K562 (cell line): ENCODE data around the gene SIK3. TPM values are rescaled to one million over a fixed set of nuclear protein-coding genes. Genes with fewer than 3 reads are reported as not detected.
A peak's percentile ranks its signal among the peaks of the same experiment; 100 is the strongest.

Experiments used
- ARID1B ChIP-seq: fragments of 450-650 bp; IDR thresholded peaks from 2 replicates; pipeline ENCODE4 v1.6.1; 2016; ENCODE audit warnings: antibody characterized with exemption, mild to moderate bottlenecking, inconsistent platforms
- BRD9 ChIP-seq: fragments of 450-650 bp; IDR thresholded peaks from 2 replicates; pipeline ENCODE4 v1.6.1; 2018; ENCODE audit warnings: low read depth; ENCODE audit not compliant: partially characterized antibody
- CCNT2 ChIP-seq: IDR thresholded peaks from 2 replicates; pipeline ENCODE4 v1.6.1; 2011; ENCODE audit warnings: borderline replicate concordance, low read depth, mild to moderate bottlenecking, moderate library complexity, mixed read lengths, low read length; ENCODE audit not compliant: insufficient read length; ENCODE audit errors: extremely low read depth
- GATAD2A ChIP-seq: fragments of 450-650 bp; IDR thresholded peaks from 2 replicates; pipeline ENCODE4 v1.6.1; 2017
- KLF16 ChIP-seq: IDR thresholded peaks from 2 replicates; pipeline ENCODE4 v1.6.1; 2016; ENCODE audit warnings: antibody characterized with exemption
- MIER1 ChIP-seq: fragments of 450-650 bp; IDR thresholded peaks from 2 replicates; pipeline ENCODE4 v1.6.1; 2016; ENCODE audit warnings: antibody characterized with exemption, mild to moderate bottlenecking, low read depth
- NFXL1 ChIP-seq: fragments of 450-650 bp; formaldehyde crosslinking; IDR thresholded peaks from 2 replicates; pipeline ENCODE4 v1.4.0; 2021; ENCODE audit warnings: mild to moderate bottlenecking
- NR4A1 ChIP-seq, 2 experiments: fragments of 250-450 bp in 1 of 2; fragments of 450-650 bp in 1 of 2; sonication (Bioruptor Pico) in 1 of 2; IDR thresholded peaks; 2 replicates each; pipeline versions ENCODE4 v1.4.0 to v1.6.1; 2016 to 2020; ENCODE audit warnings: mild to moderate bottlenecking in 2 of 2, missing compliant biosample characterization in 1 of 2, missing genetic modification characterization in 1 of 2, moderate library complexity in 1 of 2
- RB1 ChIP-seq: fragments of 450-650 bp; IDR thresholded peaks from 2 replicates; pipeline ENCODE4 v1.6.1; 2017; ENCODE audit warnings: low read depth, mild to moderate bottlenecking
- RBBP5 ChIP-seq: fragments of 200-600 bp; sonication (generic); IDR thresholded peaks from 2 replicates; pipeline ENCODE4 v1.6.1; 2012; ENCODE audit warnings: borderline replicate concordance, mild to moderate bottlenecking, low read length, control low read depth, inconsistent platforms; ENCODE audit not compliant: insufficient read depth, poor library complexity, severe bottlenecking
- SAFB ChIP-seq: fragments of 200-400 bp; formaldehyde crosslinking; IDR thresholded peaks from 2 replicates; pipeline ENCODE4 v1.6.1; 2017; ENCODE audit warnings: low read depth, low read length, borderline replicate concordance
- SMARCA4 ChIP-seq: fragments of 450-650 bp; IDR thresholded peaks from 2 replicates; pipeline ENCODE4 v1.6.1; 2016
- TOE1 ChIP-seq, 2 experiments: fragments of 450-650 bp in 1 of 2; sonication (generic) in 1 of 2; formaldehyde crosslinking in 1 of 2; IDR thresholded peaks; 2 replicates each; pipeline versions ENCODE4 v1.7.1 to v1.8.0; 2016 to 2022; ENCODE audit warnings: borderline replicate concordance in 2 of 2, mild to moderate bottlenecking in 2 of 2, antibody characterized with exemption in 1 of 2, inconsistent platforms in 1 of 2, low read depth in 1 of 2, missing genetic modification reagents in 1 of 2, moderate library complexity in 1 of 2
- TRIM24 ChIP-seq, 2 experiments: fragments of 450-650 bp; IDR thresholded peaks; 2 replicates each; pipeline ENCODE4 v1.6.1; 2016
- ZNF778 ChIP-seq: fragments of 450-650 bp; formaldehyde crosslinking; IDR thresholded peaks from 2 replicates; pipeline ENCODE4 v1.4.0; 2020; ENCODE audit warnings: mild to moderate bottlenecking, moderate library complexity
- polyA plus RNA-seq, 8 experiments: library from polyadenylated mRNA; depleted of rRNA in 4 of 8; stranded (reverse) in 5 of 8; unstranded in 3 of 8; fragments of >200 nt; fragmentation: Nextera tagmentation in 2 of 8; fragmentation: Illumina TruSeq in 1 of 8; extraction: Ambion mirVana in 2 of 8; extraction: Trizol in 1 of 8; gene quantifications; 2 replicates each; pipeline versions ENCODE4 v1.2.1 to v1.2.3, GENCODE V29; 2011 to 2014; ENCODE audit warnings: inconsistent platforms in 1 of 8, missing spikeins in 1 of 8
- total RNA-seq, 7 experiments: library from RNA; depleted of rRNA in 6 of 7; stranded (reverse); fragments of >200 nt in 6 of 7; fragmentation: Illumina TruSeq in 2 of 7; extraction: Trizol in 2 of 7; gene quantifications; 2 replicates each; pipeline versions ENCODE4 v1.2.1 to v1.2.3, GENCODE V29; 2011 to 2021; ENCODE audit warnings: low replicate concordance in 1 of 7
- TF ChIP-seq, protein P1 (sequence below): IDR thresholded peaks from 2 replicates; pipeline ENCODE4 v1.6.1; 2014; ENCODE audit warnings: antibody characterized with exemption

SIK3 gene
- total and polyA plus RNA-seq, 9 of the 15 experiments (the other 6 are each of a cell fraction or from before 2014, with no cell fraction given): 1.6 to 21.6 (median 8.0) TPM

DNA sequence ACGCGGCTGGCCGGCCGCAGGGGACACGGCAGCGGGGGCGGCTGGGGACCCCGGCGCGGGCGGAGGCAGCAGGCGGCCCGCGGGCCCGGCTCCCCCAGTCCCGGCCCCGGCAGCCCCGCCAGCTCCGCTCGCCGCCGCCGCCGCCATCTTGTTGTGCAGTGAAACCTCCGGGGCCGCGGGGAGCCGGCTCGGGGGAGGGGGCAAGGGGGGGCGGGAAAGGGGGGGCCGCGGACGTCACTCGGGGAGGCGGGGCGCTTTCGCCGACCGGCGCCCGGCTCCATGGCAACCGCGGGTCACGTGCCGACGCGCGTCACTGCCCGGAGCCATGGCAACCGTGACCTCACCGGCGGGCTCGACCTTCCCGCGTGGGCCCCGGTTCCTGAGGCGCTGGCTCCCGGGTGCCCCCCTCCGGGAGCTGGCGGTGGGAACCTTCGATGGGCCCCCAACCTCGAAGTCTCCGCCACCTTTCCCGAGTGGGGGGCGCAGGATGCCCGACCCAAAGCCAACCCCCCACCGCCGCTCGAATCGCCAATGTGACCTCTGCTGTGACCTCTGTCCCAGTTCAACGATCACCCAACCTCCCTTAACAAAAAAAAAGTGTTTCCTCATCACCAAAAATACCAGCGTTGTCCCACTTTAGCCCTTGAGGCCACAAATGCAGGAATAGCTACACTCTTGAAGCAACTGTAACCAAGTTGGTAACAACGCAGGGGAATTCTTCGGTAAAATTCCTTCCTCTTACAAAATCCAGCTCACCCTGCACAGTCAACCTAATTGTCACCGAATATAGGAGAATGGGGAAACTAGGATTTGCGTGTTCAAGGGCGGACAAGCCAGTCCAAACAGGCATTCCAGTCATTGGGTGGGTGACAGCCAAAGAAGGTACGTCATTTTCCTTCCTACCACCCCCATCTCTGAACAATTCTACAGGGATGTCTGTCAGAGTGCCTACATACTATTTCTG is at the start of gene SIK3 (continued):
- TF ChIP-seq TOE1 (IDR thresholded peaks at IDR 0.05; ENCODE audit: borderline replicate concordance): peak; percentile 93
- TF ChIP-seq TOE1 (CRISPR knock-in tag; IDR thresholded peaks at IDR 0.05; ENCODE audit: borderline replicate concordance, low read depth): no peak
- no peak for TF ChIP-seq NFXL1 (CRISPR knock-in tag)
- TF ChIP-seq BRD9: peak; percentile 23
- TF ChIP-seq TRIM24 (IDR thresholded peaks at IDR 0.05): 0 out of 4 replicates have a peak, but pooled peaks of 1 of the 2 experiments have one; percentile 9
- peak; percentile 32; the same call in 1 of the 2 replicates for TF ChIP-seq SMARCA4
- no peak for TF ChIP-seq ZNF778 (CRISPR knock-in tag)
- TF ChIP-seq GATAD2A: peak; percentile 73; the same call in 1 of the 2 replicates
- TF ChIP-seq, protein P1, sequence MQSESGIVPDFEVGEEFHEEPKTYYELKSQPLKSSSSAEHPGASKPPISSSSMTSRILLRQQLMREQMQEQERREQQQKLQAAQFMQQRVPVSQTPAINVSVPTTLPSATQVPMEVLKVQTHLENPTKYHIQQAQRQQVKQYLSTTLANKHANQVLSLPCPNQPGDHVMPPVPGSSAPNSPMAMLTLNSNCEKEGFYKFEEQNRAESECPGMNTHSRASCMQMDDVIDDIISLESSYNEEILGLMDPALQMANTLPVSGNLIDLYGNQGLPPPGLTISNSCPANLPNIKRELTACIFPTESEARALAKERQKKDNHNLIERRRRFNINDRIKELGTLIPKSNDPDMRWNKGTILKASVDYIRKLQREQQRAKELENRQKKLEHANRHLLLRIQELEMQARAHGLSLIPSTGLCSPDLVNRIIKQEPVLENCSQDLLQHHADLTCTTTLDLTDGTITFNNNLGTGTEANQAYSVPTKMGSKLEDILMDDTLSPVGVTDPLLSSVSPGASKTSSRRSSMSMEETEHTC: peak; percentile 41; the same call in 1 of the 2 replicates
- TF ChIP-seq KLF16: no peak
- peak; percentile 41; the same call in 1 of the 2 replicates for TF ChIP-seq MIER1
- peak; percentile 47; the same call in 1 of the 2 replicates for TF ChIP-seq NR4A1 (CRISPR knock-in tag; IDR thresholded peaks at IDR 0.05)
- TF ChIP-seq NR4A1 (tag; IDR thresholded peaks at IDR 0.05): 0 out of 2 replicates have a peak, but pooled peaks have one; percentile 25
- peak; percentile 79 for TF ChIP-seq RB1
- peak; percentile 62; the same call in 1 of the 2 replicates for TF ChIP-seq SAFB
- TF ChIP-seq RBBP5: peak; percentile 15
- peak; percentile 77 for TF ChIP-seq CCNT2
- TF ChIP-seq ARID1B: peak; percentile 51
